WI38 (cell line): ENCODE results near the gene TPRKB.
"Not testable (repeated sequence)": the region's sequence is repeated elsewhere in the genome, so short reads cannot be mapped to it uniquely, and the experiment has no call there.

Experiments used
- H3K4me3 ChIP-seq: 2 replicates; pipeline ENCODE4 v1.5.1; 2011; ENCODE audit warnings: low read depth, mild to moderate bottlenecking, control low read depth, low read length
- CTCF ChIP-seq: IDR thresholded peaks from 2 replicates; pipeline ENCODE4 v1.5.1; 2012; ENCODE audit warnings: low read depth, mild to moderate bottlenecking, control low read depth, low read length

Gene TPRKB

GRCh38 chr2:73730810-73731209, 6.3 kb downstream of the TPRKB start:
- no peak for TF ChIP-seq CTCF
- H3K4me3 ChIP-seq: no peak overlapping the region

- H3K4me3 ChIP-seq: no peak overlapping the region
- no peak for TF ChIP-seq CTCF
These were observed 8.4 kb downstream of the TPRKB start for GRCh38 chr2:73728711-73729110.

GRCh38 chr2:73728043-73728442, 9.1 kb downstream of the TPRKB start:
- H3K4me3 ChIP-seq: no peak overlapping the region
- TF ChIP-seq CTCF: no peak

DNA sequence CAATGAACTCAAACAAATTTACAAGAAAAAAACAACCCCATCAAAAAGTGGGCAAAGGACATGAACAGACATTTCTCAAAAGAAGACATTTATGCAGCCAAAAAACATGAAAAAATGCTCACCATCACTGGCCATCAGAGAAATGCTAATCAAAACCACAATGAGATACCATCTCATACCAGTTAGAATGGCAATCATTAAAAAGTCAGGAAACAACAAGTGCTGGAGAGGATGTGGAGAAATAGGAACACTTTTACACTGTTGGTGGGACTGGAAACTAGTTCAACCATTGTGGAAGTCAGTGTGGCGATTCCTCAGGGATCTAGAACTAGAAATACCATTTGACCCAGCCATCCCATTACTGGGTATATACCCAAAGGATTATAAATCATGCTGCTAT, 10.5 kb downstream of the TPRKB start:
- not testable (repeated sequence) for H3K4me3 ChIP-seq

GRCh38 chr2:73718851-73719621, 18.1 kb downstream of the TPRKB start:
- TF ChIP-seq CTCF: no peak
- H3K4me3 ChIP-seq: no peak overlapping the region

DNA sequence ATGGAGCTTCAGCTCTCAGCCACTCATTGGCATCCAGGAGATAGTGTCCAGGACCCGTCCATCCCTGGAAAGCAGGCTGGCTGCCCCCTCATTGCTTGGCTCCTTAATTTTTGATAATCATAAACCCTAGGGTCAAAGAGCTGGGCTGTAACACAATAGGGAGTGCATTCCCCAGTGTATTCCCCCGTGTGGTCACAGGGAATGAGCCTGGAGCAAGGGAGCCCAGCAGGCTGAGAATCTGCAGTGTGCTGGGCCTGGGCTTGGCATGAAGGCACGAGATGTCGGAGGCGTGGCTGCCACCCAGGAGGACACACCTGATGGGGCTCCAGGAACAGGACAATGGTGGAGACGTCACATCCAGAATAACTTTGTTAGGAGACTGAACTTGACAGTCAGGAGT, 18.7 kb downstream of the TPRKB start:
- no peak for TF ChIP-seq CTCF
- H3K4me3 ChIP-seq: no peak overlapping the region

GRCh38 chr2:73717695-73718094, 19.4 kb downstream of the TPRKB start:
- not testable (repeated sequence) for H3K4me3 ChIP-seq

DNA sequence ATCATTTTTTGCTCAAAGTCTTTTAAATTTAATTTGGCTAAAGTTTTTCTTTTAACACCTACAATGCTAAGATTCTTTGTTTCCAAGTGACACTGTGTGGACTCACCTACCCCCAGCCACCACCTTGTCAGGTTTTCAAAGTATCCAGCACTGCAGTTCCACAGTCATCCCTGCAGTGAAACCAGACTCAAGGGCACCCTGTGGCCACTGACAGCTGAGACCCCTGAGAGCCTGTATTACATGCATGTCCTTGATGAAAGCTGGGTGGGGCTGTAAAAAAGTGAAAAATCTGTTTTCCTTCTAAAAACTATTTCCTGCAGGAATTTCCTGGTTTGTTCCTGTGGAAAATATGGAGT, 19.9 kb downstream of the TPRKB start:
- no peak overlapping the region for H3K4me3 ChIP-seq

More for the DNA sequence above, 19.9 kb downstream of the TPRKB start:
- TF ChIP-seq CTCF: no peak
